Raji (cell line): Measurements from ENCODE around the gene TNFRSF12A.

Experiments
- POLR2A ChIP-seq: IDR thresholded peaks from 2 replicates; pipeline ENCODE4 v1.6.1; 2011; ENCODE audit warnings: low read depth, low read length, control low read depth; ENCODE audit not compliant: insufficient read depth

The TNFRSF12A gene, protein sequence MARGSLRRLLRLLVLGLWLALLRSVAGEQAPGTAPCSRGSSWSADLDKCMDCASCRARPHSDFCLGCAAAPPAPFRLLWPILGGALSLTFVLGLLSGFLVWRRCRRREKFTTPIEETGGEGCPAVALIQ

GRCh38 chr16:3020247-3020603 is at the start of gene TNFRSF12A:
TSS of gene TNFRSF12A (plus strand) at chr16:3020368. CDS start at chr16:3020398, 30 bp downstream.
- TF ChIP-seq POLR2A, result peak; percentile 83

DNA sequence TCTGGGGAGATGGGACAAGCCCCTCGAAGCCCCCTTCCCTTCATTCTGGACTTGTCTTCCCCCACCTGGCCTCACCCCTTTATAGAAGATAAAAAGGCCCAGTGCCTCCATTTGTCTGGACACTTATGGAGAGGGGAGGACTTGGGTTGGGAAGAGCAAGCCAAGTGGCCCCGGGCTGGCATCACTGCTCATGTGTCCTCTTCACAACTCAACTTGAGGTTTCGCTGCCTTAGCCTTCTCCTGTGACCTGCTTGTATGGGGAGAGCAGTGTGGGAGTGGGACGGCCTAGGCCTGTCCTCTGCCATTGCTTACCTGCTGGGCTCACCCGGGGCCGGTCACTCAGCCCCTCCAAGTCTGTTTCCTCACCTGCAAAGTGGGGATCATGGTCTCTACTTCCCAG is 49.6 kb upstream of the TNFRSF12A start:
- TF ChIP-seq POLR2A, result no peak; the same call in 1 of the 2 replicates

DNA sequence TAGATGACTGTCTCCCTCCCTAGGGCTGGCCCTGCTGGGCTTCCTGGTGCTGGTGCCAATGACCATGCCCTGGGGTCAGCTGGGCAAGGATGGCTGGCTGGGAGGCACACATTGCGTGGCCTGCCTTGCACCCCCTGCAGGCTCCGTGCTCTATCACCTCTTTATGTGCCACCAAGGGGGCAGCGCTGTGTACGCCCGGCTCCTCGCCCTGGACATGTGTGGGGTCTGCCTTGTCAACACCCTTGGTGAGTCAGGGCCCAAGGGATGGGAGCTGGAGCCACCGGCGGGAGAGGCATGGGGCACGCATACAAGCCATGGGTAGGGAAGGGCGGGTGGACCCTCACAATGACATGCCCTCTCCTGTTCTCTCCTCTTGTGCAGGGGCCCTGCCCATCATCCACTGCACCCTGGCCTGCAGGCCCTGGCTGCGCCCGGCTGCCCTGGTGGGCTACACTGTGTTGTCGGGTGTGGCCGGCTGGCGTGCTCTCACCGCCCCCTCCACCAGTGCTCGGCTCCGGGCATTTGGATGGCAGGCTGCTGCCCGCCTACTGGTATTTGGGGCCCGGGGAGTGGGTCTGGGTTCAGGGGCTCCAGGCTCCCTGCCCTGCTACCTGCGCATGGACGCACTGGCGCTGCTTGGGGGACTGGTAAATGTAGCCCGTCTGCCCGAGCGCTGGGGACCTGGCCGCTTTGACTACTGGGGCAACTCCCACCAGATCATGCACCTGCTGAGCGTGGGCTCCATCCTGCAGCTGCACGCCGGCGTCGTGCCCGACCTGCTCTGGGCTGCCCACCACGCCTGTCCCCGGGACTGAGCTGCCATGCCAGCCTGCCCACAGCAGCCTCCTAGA is 48.8 kb upstream of the TNFRSF12A start:
- TF ChIP-seq POLR2A, result no peak; the same call in 1 of the 2 replicates

GRCh38 chr16:2971985-2972784 is 48.0 kb upstream of the TNFRSF12A start:
- TF ChIP-seq POLR2A, result peak; percentile 7; the same call in 1 of the 2 replicates

- TF ChIP-seq POLR2A, result peak; percentile 45
These were observed 47.1 kb upstream of the TNFRSF12A start for GRCh38 chr16:2973093-2973492.

DNA sequence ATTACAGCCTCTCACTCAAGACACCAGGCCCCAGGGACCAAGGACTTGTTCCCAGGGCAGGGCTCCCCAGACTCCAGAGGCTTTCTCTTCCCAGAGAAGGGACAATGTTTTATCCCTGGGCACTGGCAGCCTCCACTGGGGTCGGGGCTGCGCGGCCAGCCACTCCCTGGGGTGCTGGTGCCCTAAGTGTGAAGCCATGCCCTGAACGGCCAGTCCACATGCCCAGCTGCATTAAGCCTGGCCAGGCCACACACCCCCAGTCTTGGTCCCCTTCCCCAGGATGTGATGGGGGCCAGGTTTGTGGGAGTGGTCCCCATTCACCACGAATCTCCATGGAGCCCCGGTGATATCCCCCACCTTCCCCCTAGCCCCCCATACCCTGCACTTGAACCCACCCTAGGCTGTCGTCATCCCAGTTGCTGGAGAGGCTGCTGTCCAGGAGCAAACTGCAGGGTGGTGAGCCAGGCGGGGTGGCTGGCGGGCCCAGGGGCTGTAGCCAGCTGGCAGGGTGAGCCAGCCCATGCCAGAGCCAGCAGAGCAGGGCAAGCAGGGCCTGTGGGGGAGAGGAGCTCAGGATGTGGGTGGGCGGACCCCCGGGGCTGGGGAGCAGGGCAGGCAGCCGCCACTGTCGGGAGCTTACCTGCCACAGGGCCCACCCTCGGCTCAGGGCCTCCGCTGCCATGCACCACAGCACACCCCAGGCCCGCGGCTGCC is 46.4 kb upstream of the TNFRSF12A start:
- no peak for TF ChIP-seq POLR2A

DNA sequence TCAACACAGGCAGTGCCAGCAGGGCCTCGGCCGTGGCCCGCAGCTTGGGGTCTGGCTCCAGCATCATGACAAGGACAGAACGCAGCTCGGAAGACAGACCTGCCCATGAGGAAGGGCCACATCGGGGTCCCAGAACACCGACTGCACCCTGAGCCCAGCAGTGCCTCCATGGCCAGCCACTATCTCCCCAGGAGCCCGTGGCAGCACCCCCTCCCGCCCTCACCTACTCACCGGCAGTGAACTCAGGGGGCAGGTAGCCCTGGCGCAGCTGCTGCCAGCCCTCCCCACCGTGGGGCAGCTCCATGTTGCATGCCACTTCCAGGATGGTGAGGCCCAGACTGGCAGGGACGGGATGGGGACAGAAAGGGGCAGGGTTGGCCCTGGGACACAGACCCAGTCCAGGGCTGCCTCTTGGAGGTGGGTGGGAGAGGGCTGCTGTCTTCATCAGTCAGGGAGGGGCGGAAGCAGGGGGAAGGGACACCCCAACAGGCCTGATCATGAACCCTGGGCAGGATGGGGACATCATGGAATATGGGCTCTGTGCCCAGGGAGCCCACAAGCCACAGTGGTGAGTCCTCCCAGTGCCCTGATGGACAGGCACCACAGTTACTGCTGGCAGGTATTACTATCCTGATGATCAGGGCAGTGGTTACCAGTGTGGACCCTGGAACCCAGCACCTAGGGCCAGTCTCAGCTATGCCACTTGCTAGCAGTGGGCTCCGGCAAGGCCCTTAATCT is 45.7 kb upstream of the TNFRSF12A start:
- no peak for TF ChIP-seq POLR2A

GRCh38 chr16:2975161-2975795 is 44.9 kb upstream of the TNFRSF12A start:
- no peak for TF ChIP-seq POLR2A

GRCh38 chr16:2976201-2976600 is 44.0 kb upstream of the TNFRSF12A start:
- TF ChIP-seq POLR2A, result no peak

DNA sequence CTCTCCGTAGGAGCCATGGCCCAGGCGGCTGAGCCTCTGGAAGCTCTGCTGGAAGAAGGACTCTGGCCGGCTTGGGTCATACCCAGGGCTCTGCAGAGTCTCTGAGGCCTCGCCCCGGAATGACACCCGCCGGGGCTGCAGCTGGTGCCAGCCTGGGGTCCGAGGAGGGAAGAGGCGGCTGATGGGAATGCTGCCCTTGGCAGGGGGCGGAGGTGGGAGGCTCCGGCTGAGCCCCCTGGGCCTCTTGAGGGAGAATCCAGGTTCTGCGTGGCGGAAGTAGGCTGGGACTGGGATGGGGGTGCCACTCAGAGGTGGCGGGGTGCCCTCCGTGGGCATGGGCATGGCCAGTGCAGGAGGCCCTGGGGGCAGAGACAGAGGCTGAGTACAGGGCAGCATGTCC is 43.5 kb upstream of the TNFRSF12A start:
- TF ChIP-seq POLR2A, result no peak

GRCh38 chr16:2977440-2977839 is 42.7 kb upstream of the TNFRSF12A start:
- TF ChIP-seq POLR2A, result no peak

DNA sequence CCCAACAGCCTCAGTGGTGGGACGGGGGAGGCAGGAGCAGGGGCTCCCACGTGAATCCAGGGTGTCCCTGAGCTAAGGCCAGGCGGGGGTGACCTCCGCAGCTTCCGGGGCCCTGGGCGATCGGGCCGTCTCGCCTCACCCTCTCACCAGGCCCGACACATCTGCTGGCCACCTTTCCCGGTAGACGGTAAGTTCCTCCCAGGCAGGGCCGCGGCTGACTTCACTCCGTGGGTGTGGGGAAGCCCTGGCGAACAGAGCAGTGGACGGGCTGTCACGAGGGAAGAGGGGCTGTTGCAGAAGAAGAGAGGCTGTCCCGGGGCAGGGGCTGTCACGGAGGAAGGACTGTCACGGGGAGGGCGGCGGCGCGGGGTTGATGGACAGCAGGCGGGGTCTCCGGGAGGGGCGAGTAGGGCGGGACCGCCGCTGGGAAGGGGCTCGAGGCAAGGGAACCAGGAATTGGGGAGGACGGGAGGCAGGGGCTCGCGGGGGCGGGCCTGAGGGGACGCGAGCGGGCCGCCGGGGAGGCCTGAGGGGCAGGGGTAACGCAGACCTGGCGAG is 40.4 kb upstream of the TNFRSF12A start:
- TF ChIP-seq POLR2A, result no peak
